WI38 (cell line): ENCODE data around the gene UQCRH.
A peak's percentile ranks its signal among the peaks of the same experiment; 100 is the strongest.
"Not testable (repeated sequence)": the region's sequence is repeated elsewhere in the genome, so short reads cannot be mapped to it uniquely, and the experiment has no call there.

Source experiments
- H3K4me3 ChIP-seq: 2 replicates; pipeline ENCODE4 v1.5.1; 2011; ENCODE audit warnings: low read depth, mild to moderate bottlenecking, control low read depth, low read length
- CTCF ChIP-seq: IDR thresholded peaks from 2 replicates; pipeline ENCODE4 v1.5.1; 2012; ENCODE audit warnings: low read depth, mild to moderate bottlenecking, control low read depth, low read length

UQCRH gene

GRCh38 chr1:46334030-46334384, 30.5 kb downstream of the UQCRH start:
- TF ChIP-seq CTCF: no peak
- H3K4me3 ChIP-seq: no peak overlapping the region

GRCh38 chr1:46335081-46335480, 31.6 kb downstream of the UQCRH start:
- no peak for TF ChIP-seq CTCF
- H3K4me3 ChIP-seq: no peak overlapping the region

GRCh38 chr1:46337409-46337808, 33.9 kb downstream of the UQCRH start:
- not testable (repeated sequence) for H3K4me3 ChIP-seq

- peak; percentile 67 for TF ChIP-seq CTCF
- H3K4me3 ChIP-seq: peak within 1 kb of the TSS; percentile 84
Measured at GRCh38 chr1:46340404-46341221, 37.1 kb downstream of the UQCRH start, which contains the start of gene NSUN4. Gene NSUN4, plus strand, starts transcription at chr1:46340807. Its CDS starts 20 bp downstream, at chr1:46340827.

- peak overlapping the region; percentile 84 for H3K4me3 ChIP-seq
- no peak for TF ChIP-seq CTCF
Measured at GRCh38 chr1:46341222-46342083, 38.0 kb downstream of the UQCRH start.

GRCh38 chr1:46342084-46342656, 38.7 kb downstream of the UQCRH start:
- TF ChIP-seq CTCF: peak; percentile 23; the same call in 1 of the 2 replicates
- peak overlapping the region; percentile 84 for H3K4me3 ChIP-seq

- no peak for TF ChIP-seq CTCF
- H3K4me3 ChIP-seq: no peak overlapping the region
Measured at GRCh38 chr1:46342677-46343350, 39.3 kb downstream of the UQCRH start.
